GM12892 (cell line): Measurements from ENCODE around the gene CYB561A3.

Experiments
- POLR2A ChIP-seq: IDR thresholded peaks from 2 replicates; pipeline ENCODE4 v1.6.1; 2011; ENCODE audit warnings: low read depth, low read length, control low read depth
- POLR2AphosphoS5 ChIP-seq: IDR thresholded peaks from 2 replicates; pipeline ENCODE4 v1.6.1; 2011; ENCODE audit warnings: low read depth, low read length, control low read depth
- TAF1 ChIP-seq: IDR thresholded peaks from 2 replicates; pipeline ENCODE4 v1.6.1; 2011; ENCODE audit warnings: low read depth, mild to moderate bottlenecking, control low read depth, low read length, borderline replicate concordance

GRCh38 chr11:61332281-61332796 lies 29.3 kb downstream of the CYB561A3 start:
- TF ChIP-seq POLR2A (no peak), POLR2AphosphoS5 (no peak), TAF1 (no peak)
